Neural progenitor cell (in vitro differentiated cells): ENCODE data around the gene SUMO3. TPM values are rescaled to one million over a fixed set of nuclear protein-coding genes. Genes with fewer than 3 reads are reported as not detected.

ENCODE experiments used
- DNase-seq: peaks from one replicate; pipeline ENCODE4 v3.0.0-alpha.2; 2016; ENCODE audit warnings: low spot score
- H2AFZ ChIP-seq: fragments of 200-600 bp; sonication (generic); replicated peaks from 2 replicates; pipeline ENCODE4 v1.6.1; 2016; ENCODE audit warnings: antibody characterized with exemption
- H3F3A ChIP-seq: fragments of 200-600 bp; sonication (generic); 2 replicates; pipeline ENCODE4 v1.6.1; 2016; ENCODE audit warnings: antibody characterized with exemption, low read depth
- H3K27ac ChIP-seq: fragments of 200-600 bp; sonication (generic); 2 replicates; pipeline ENCODE4 v1.5.1; 2016; ENCODE audit warnings: mild to moderate bottlenecking
- H3K27me3 ChIP-seq: fragments of 200-600 bp; sonication (generic); 2 replicates; pipeline ENCODE4 v1.6.1; 2016; ENCODE audit warnings: mild to moderate bottlenecking, moderate library complexity
- H3K36me3 ChIP-seq: fragments of 200-600 bp; sonication (generic); 2 replicates; pipeline ENCODE4 v1.5.1; 2016
- H3K4me1 ChIP-seq: fragments of 200-600 bp; sonication (generic); 2 replicates; pipeline ENCODE4 v1.6.1; 2016; ENCODE audit warnings: mixed run types
- H3K4me2 ChIP-seq: fragments of 200-600 bp; sonication (generic); 2 replicates; pipeline ENCODE4 v1.6.1; 2016
- H3K4me3 ChIP-seq: fragments of 200-600 bp; sonication (generic); 2 replicates; pipeline ENCODE4 v1.5.1; 2016
- H3K79me2 ChIP-seq: fragments of 200-600 bp; sonication (generic); 2 replicates; pipeline ENCODE4 v1.6.1; 2016; ENCODE audit warnings: low read depth
- H3K9ac ChIP-seq: fragments of 200-600 bp; sonication (generic); 2 replicates; pipeline ENCODE4 v1.6.1; 2016
- H3K9me3 ChIP-seq: fragments of 200-600 bp; sonication (generic); 2 replicates; pipeline ENCODE4 v1.5.1; 2016; ENCODE audit warnings: low read depth
- H4K20me1 ChIP-seq: fragments of 200-600 bp; sonication (generic); 2 replicates; pipeline ENCODE4 v1.6.1; 2016; ENCODE audit warnings: low read depth
- H3K27ac Mint-ChIP-seq: 3 replicates; pipeline ENCODE4 v1.8.0; 2021; ENCODE audit warnings: mixed read lengths
- H3K27me3 Mint-ChIP-seq: 2 replicates; pipeline ENCODE4 v1.8.0; 2022; ENCODE audit warnings: low read depth, mild to moderate bottlenecking, inconsistent platforms, moderate library complexity, mixed read lengths; ENCODE audit not compliant: insufficient read depth
- H3K36me3 Mint-ChIP-seq: 3 replicates; pipeline ENCODE4 v1.8.0; 2021; ENCODE audit warnings: mixed read lengths
- H3K4me1 Mint-ChIP-seq: 3 replicates; pipeline ENCODE4 v1.8.0; 2021; ENCODE audit warnings: mixed read lengths
- H3K4me3 Mint-ChIP-seq: 3 replicates; pipeline ENCODE4 v1.8.0; 2021; ENCODE audit warnings: mild to moderate bottlenecking, moderate library complexity, mixed read lengths
- H3K9me3 Mint-ChIP-seq: 3 replicates; pipeline ENCODE4 v1.8.0; 2020; ENCODE audit warnings: mixed read lengths
- CTCF ChIP-seq: fragments of 200-600 bp; sonication (generic); IDR thresholded peaks from 2 replicates; pipeline ENCODE4 v1.5.1; 2017; ENCODE audit warnings: antibody characterized with exemption, mild to moderate bottlenecking
- EZH2 ChIP-seq: fragments of 200-600 bp; sonication (generic); IDR thresholded peaks from 2 replicates; pipeline ENCODE4 v1.6.1; 2017; ENCODE audit warnings: antibody characterized with exemption, mild to moderate bottlenecking, moderate library complexity
- EZH2phosphoT487 ChIP-seq: fragments of 200-600 bp; sonication (generic); IDR thresholded peaks from 2 replicates; pipeline ENCODE4 v1.6.1; 2017; ENCODE audit warnings: antibody characterized with exemption
- total RNA-seq: library from RNA; depleted of rRNA; stranded (reverse); fragments of >200 nt; gene quantifications from 2 replicates; pipeline ENCODE4 v1.2.3, GENCODE V29; 2015; ENCODE audit warnings: low replicate concordance

Gene SUMO3
- total RNA-seq, 1 donor from 2014 or later: 135 TPM

- Histone ChIP-seq H3K36me3 (peaks cover 6% of the 10 kb centered on the region), H3K27ac (no peak overlapping the region), H3K9me3 (no peaks in the 10 kb centered on the region), H3K9ac (no peak overlapping the region), H2AFZ (no peak overlapping the region), H4K20me1 (peaks cover 25% of the 10 kb centered on the region), H3K4me3 (no peak overlapping the region), H3K4me2 (peak overlapping the region; percentile 98), H3F3A (peaks cover 28% of the 10 kb centered on the region), H3K79me2 (peaks cover 43% of the 10 kb centered on the region), H3K4me1 (peaks cover 19% of the 10 kb centered on the region), H3K27me3 (no peaks in the 10 kb centered on the region)
- no peak for DNase-seq
- H3K27me3 Mint-ChIP-seq: peaks cover 7% of the 10 kb centered on the region
- H3K27ac Mint-ChIP-seq: no peak overlapping the region
- TF ChIP-seq EZH2phosphoT487 (no peak), EZH2 (no peak), CTCF (no peak)
- peaks cover 27% of the 10 kb centered on the region for H3K4me1 Mint-ChIP-seq
- no peaks in the 10 kb centered on the region for H3K9me3 Mint-ChIP-seq
- H3K36me3 Mint-ChIP-seq: peaks cover 29% of the 10 kb centered on the region
- peak overlapping the region; percentile 86 for H3K4me3 Mint-ChIP-seq
Measured at GRCh38 chr21:44803651-44804050, 14.2 kb downstream of the SUMO3 start.

DNA sequence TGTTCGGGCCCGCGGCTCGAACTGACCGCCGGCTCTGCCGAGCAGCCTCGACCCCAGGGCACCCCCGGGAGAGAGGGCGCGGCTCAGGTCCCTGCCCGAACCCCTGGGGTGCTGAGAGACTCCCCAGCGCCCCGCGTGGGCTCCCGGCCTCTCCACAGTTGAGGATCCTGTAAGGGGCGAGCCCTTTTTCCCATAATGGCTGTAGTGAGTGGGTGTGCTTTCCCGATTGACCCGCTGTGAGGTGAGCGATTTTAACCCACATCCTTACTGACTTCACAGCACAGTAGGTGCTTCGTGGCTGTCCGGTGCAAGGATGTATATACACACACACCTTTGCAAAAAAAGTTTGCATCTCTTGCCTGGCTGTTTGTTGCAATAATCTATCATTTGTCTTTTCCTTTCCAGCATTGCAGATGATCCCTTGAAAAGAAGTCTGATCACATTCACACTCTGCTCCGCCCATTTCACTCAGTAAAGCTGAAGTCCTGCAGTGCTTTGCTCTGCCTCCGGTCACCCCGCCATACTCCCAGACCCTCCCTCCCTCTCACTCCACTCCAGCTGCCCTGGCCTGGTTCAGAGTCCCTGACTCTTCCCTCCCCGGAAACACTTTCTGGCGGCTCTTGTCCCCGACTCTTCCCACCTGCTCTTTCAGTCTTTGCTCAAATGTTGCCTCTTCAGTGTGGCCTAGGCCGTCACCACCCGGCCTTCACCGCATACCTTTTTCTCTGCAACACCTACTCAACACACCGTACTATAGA, 15.3 kb downstream of the SUMO3 start:
- DNase-seq: peak; percentile 72
- H3K36me3 Mint-ChIP-seq: peaks cover 38% of the 10 kb centered on the region
- Histone ChIP-seq H3K4me1 (peaks cover 19% of the 10 kb centered on the region), H3K79me2 (peaks cover 54% of the 10 kb centered on the region), H3K9me3 (no peaks in the 10 kb centered on the region), H3K36me3 (peaks cover 10% of the 10 kb centered on the region), H3F3A (peaks cover 28% of the 10 kb centered on the region), H2AFZ (no peak overlapping the region), H3K9ac (peak overlapping the region; percentile 75), H3K27me3 (no peaks in the 10 kb centered on the region), H3K4me2 (peak overlapping the region; percentile 98), H3K4me3 (peak overlapping the region; percentile 90), H3K27ac (no peak overlapping the region), H4K20me1 (peaks cover 25% of the 10 kb centered on the region)
- peak overlapping the region; percentile 15 for H3K27ac Mint-ChIP-seq
- H3K4me1 Mint-ChIP-seq: peaks cover 27% of the 10 kb centered on the region
- H3K9me3 Mint-ChIP-seq: no peaks in the 10 kb centered on the region
- TF ChIP-seq CTCF: peak; percentile 9
- TF ChIP-seq EZH2phosphoT487: no peak
- peaks cover 7% of the 10 kb centered on the region for H3K27me3 Mint-ChIP-seq
- H3K4me3 Mint-ChIP-seq: peak overlapping the region; percentile 86

DNA sequence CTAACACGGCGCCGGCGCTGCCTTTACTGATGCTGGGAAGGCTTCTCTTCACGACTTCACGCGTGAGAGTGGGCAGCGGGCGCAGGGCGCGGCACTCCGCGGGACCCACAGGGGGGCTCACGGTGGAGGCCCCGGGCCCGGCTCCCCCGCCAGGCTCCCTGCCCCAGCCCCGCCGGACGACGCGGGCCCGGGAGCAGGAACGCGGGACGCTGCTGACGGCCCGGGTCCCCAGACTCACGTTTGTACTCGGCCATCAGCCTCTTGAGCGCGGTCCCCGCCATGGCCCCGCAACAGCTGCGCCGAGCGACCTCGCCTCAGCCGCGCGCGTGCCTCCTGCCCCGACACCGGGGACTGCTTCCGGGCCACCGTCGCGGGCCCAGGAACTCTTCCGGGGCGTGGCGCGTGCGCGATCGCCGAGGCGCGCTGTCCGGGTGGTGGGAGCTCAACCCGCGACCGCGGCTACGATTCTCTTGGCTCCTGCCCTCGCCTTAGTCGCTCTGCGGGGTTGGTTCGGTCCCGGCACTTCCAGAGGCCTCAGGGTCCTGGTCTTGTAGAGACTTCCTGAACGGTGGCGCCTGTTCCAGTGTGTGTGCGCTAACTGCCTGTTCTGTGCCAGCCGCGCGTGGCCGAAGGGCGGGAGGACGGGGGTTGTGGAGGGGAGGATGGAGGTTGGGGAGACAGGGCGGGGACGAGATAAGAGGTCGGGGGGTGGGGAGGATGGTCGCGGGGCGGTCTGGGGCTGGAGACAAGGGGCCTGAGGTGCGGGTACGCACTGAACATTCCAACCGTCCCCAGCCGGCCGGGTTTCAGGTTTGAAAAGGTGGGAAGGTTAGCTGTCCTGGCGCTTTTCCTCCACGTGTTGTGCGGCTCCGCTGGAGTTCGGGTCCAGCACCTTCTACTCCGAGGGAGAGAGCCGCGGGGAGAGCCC, 16.1 kb downstream of the SUMO3 start, which contains the start of gene UBE2G2:
UBE2G2 (minus strand) TSS at position 353 of the 928 bp plus-strand sequence; CDS start at position 281, 72 bp downstream.
- peak within 1 kb of the TSS; percentile 95 for H3K27ac Mint-ChIP-seq
- peaks cover 39% of the 10 kb centered on the region for H3K36me3 Mint-ChIP-seq
- TF ChIP-seq EZH2phosphoT487 (no peak), EZH2 (no peak), CTCF (no peak)
- H3K27ac ChIP-seq: no peak within 1 kb of the TSS
- peak within 1 kb of the TSS; percentile 79 for H2AFZ ChIP-seq
- H3K79me2 ChIP-seq: peaks cover 63% of the 10 kb centered on the region
- H3K9me3 ChIP-seq: no peaks in the 10 kb centered on the region
- H3K36me3 ChIP-seq: peaks cover 10% of the 10 kb centered on the region
- peak within 1 kb of the TSS; percentile 98 for H3K4me2 ChIP-seq
- H3K9ac ChIP-seq: peak within 1 kb of the TSS; percentile 75
- peaks cover 7% of the 10 kb centered on the region for H3K27me3 Mint-ChIP-seq
- H3K27me3 ChIP-seq: no peaks in the 10 kb centered on the region
- peak; percentile 88 for DNase-seq
- no peaks in the 10 kb centered on the region for H3K9me3 Mint-ChIP-seq
- H3F3A ChIP-seq: peaks cover 28% of the 10 kb centered on the region
- H4K20me1 ChIP-seq: peaks cover 26% of the 10 kb centered on the region
- H3K4me3 ChIP-seq: peak within 1 kb of the TSS; percentile 90
- H3K4me1 ChIP-seq: peaks cover 19% of the 10 kb centered on the region
- H3K4me1 Mint-ChIP-seq: peaks cover 27% of the 10 kb centered on the region
- H3K4me3 Mint-ChIP-seq: peak within 1 kb of the TSS; percentile 100
